IMR-90 (cell line): Measurements from ENCODE around the gene SMC1A. TPM values are rescaled to one million over a fixed set of nuclear protein-coding genes. Genes with fewer than 3 reads are reported as not detected.

ENCODE experiments used
- ATAC-seq: fragments of 200-7000 bp; cut with Tn5 transposase; 2 replicates; pipeline ENCODE4 v1.9.1; 2020; ENCODE audit warnings: low read depth, mild to moderate bottlenecking, moderate library complexity
- BruUV-seq: library from RNA; stranded (reverse); fragments of 400-500 nt; replicated peaks from 2 replicates; lab custom pipeline; 2021; lab: Mats Ljungman, UMichigan
- CTCF ChIA-PET: fragments of 300-600 bp; formaldehyde crosslinking; extraction: SDS; loops from one replicate; lab custom pipeline; 2021; ENCODE audit warnings: antibody characterized with exemption; lab: Yijun Ruan, JAX
- POLR2A ChIA-PET: fragments of 300-600 bp; sonication (Branson Sonifier 250); formaldehyde crosslinking; loops from one replicate; lab custom pipeline; 2022; ENCODE audit warnings: antibody characterized with exemption; ENCODE audit not compliant: unreplicated experiment; lab: Charles Lee
- DNase-seq: peaks from one replicate; pipeline ENCODE4 v3.0.0; 2013
- H2AFZ ChIP-seq: replicated peaks from 2 replicates; pipeline ENCODE3; 2013; ENCODE audit warnings: low read length, mild to moderate bottlenecking; ENCODE audit not compliant: poor library complexity
- H2AK5ac ChIP-seq: 2 replicates; pipeline ENCODE4 v1.6.1; 2013; ENCODE audit warnings: low read depth, low read length, inconsistent platforms
- H2AK9ac ChIP-seq: replicated peaks from 2 replicates; pipeline ENCODE3; 2013; ENCODE audit warnings: mild to moderate bottlenecking, low read depth, low read length, moderate library complexity; ENCODE audit not compliant: poor library complexity
- H2BK120ac ChIP-seq: 2 replicates; pipeline ENCODE4 v1.6.1; 2013; ENCODE audit warnings: low read depth, low read length, inconsistent platforms
- H2BK15ac ChIP-seq: 3 replicates; pipeline ENCODE4 v1.6.1; 2013; ENCODE audit warnings: low read depth, low read length, inconsistent platforms
- H2BK20ac ChIP-seq: 2 replicates; pipeline ENCODE4 v1.6.1; 2013; ENCODE audit warnings: low read depth, mild to moderate bottlenecking, inconsistent platforms, low read length, moderate library complexity
- H2BK5ac ChIP-seq: 2 replicates; pipeline ENCODE4 v1.6.1; 2013; ENCODE audit warnings: mild to moderate bottlenecking, low read depth, low read length, inconsistent platforms; ENCODE audit not compliant: poor library complexity, severe bottlenecking
- H3K14ac ChIP-seq: replicated peaks from 2 replicates; pipeline ENCODE4 v1.6.1; 2013; ENCODE audit warnings: low read depth, low read length, inconsistent platforms
- H3K18ac ChIP-seq: 2 replicates; pipeline ENCODE4 v1.6.1; 2013; ENCODE audit warnings: low read depth, low read length, control low read depth
- H3K23ac ChIP-seq: 2 replicates; pipeline ENCODE4 v1.6.1; 2013; ENCODE audit warnings: low read depth, low read length, inconsistent platforms
- H3K27ac ChIP-seq: 2 replicates; pipeline ENCODE4 v1.5.1; 2013; ENCODE audit warnings: mild to moderate bottlenecking, control low read depth, low read length; ENCODE audit not compliant: insufficient read depth
- H3K27me3 ChIP-seq: 2 replicates; pipeline ENCODE4 v1.6.1; 2013; ENCODE audit warnings: low read length; ENCODE audit not compliant: control insufficient read depth, insufficient read depth
- H3K36me3 ChIP-seq: 2 replicates; pipeline ENCODE4 v1.6.1; 2013; ENCODE audit warnings: low read length, mixed read lengths; ENCODE audit not compliant: control insufficient read depth, insufficient read depth
- H3K4ac ChIP-seq: 2 replicates; pipeline ENCODE4 v1.6.1; 2013; ENCODE audit warnings: low read depth, low read length, inconsistent platforms
- H3K4me1 ChIP-seq: 2 replicates; pipeline ENCODE4 v1.6.1; 2013; ENCODE audit warnings: low read length, mixed read lengths; ENCODE audit not compliant: control insufficient read depth, insufficient read depth
- H3K4me2 ChIP-seq: 2 replicates; pipeline ENCODE4 v1.6.1; 2013; ENCODE audit warnings: low read depth, mild to moderate bottlenecking, control low read depth, low read length, moderate library complexity
- H3K4me3 ChIP-seq: 2 replicates; pipeline ENCODE4 v1.5.1; 2013; ENCODE audit warnings: low read depth, mild to moderate bottlenecking, control low read depth, low read length, moderate library complexity; ENCODE audit not compliant: insufficient read depth
- H3K56ac ChIP-seq: 2 replicates; pipeline ENCODE4 v1.6.1; 2013; ENCODE audit warnings: low read length, inconsistent platforms; ENCODE audit not compliant: insufficient read depth; ENCODE audit errors: extremely low read depth
- H3K79me1 ChIP-seq, 2 experiments: 2 replicates each; pipeline ENCODE4 v1.6.1; 2013; ENCODE audit warnings: low read length in 2 of 2, inconsistent platforms in 1 of 2, low read depth in 1 of 2
- H3K9ac ChIP-seq: 2 replicates; pipeline ENCODE4 v1.6.1; 2013; ENCODE audit warnings: low read depth, low read length, control low read depth
- H3K9me1 ChIP-seq: 2 replicates; pipeline ENCODE4 v1.6.1; 2013; ENCODE audit warnings: low read length, inconsistent platforms; ENCODE audit not compliant: insufficient read depth
- H3K9me3 ChIP-seq: 2 replicates; pipeline ENCODE4 v1.6.1; 2013; ENCODE audit warnings: low read length; ENCODE audit not compliant: control insufficient read depth, insufficient read depth
- H4K20me1 ChIP-seq: 2 replicates; pipeline ENCODE4 v1.6.1; 2013; ENCODE audit warnings: low read length, inconsistent platforms; ENCODE audit not compliant: insufficient read depth
- H4K5ac ChIP-seq: 2 replicates; pipeline ENCODE4 v1.6.1; 2013; ENCODE audit warnings: mild to moderate bottlenecking, low read depth, low read length, control low read depth
- H4K8ac ChIP-seq, 2 experiments: 2 replicates each; pipeline ENCODE4 v1.6.1; 2013; ENCODE audit warnings: low read depth in 2 of 2, low read length in 2 of 2, control low read depth in 1 of 2, inconsistent platforms in 1 of 2
- H4K91ac ChIP-seq: 2 replicates; pipeline ENCODE4 v1.6.1; 2013; ENCODE audit warnings: low read depth, low read length, inconsistent platforms; ENCODE audit not compliant: insufficient read depth
- CEBPB ChIP-seq: IDR thresholded peaks from 2 replicates; pipeline ENCODE4 v1.6.1; 2012; ENCODE audit warnings: low read depth, low read length, improper control_type of control experiment
- CHD1 ChIP-seq: IDR thresholded peaks from 2 replicates; pipeline ENCODE4 v1.6.1; 2012; ENCODE audit warnings: low read depth, low read length, improper control_type of control experiment
- MAFK ChIP-seq: IDR thresholded peaks from 2 replicates; pipeline ENCODE4 v1.6.1; 2012; ENCODE audit warnings: low read depth, low read length, improper control_type of control experiment
- MXI1 ChIP-seq: IDR thresholded peaks from 2 replicates; pipeline ENCODE4 v1.6.1; 2012; ENCODE audit warnings: low read depth, mild to moderate bottlenecking, low read length, moderate library complexity, borderline replicate concordance
- NFE2L2 ChIP-seq: fragments of 150-350 bp; IDR thresholded peaks from 2 replicates; pipeline ENCODE4 v1.6.1; 2016; ENCODE audit warnings: low read depth, mild to moderate bottlenecking, low read length
- RCOR1 ChIP-seq: IDR thresholded peaks from 2 replicates; pipeline ENCODE4 v1.6.1; 2012; ENCODE audit warnings: mild to moderate bottlenecking, low read length, improper control_type of control experiment; ENCODE audit not compliant: insufficient replicate concordance
- SMC3 ChIP-seq: fragments of 150-350 bp; IDR thresholded peaks from 2 replicates; pipeline ENCODE4 v1.6.1; 2016; ENCODE audit warnings: low read depth, mild to moderate bottlenecking, antibody characterized with exemption, low read length, moderate library complexity
- WGBS, 2 experiments: methylation state at CpG; one replicate each; pipeline versions ENCODE4 v1.1.5 to v1.1.7; 2013; ENCODE audit warnings: missing lambda C conversion rate in 2 of 2; ENCODE audit not compliant: insufficient read length in 1 of 2; ENCODE audit errors: extremely low coverage in 2 of 2; 5-methylcytosine and 5-hydroxymethylcytosine counted together
- dilution Hi-C: fragments of 300-500 bp; cut with HindIII; formaldehyde crosslinking; loops from one replicate; pipeline ENCODE4 v1.14.3; 2018; ENCODE audit warnings: low sequenced_read_pairs; ENCODE audit not compliant: unreplicated experiment
- in situ Hi-C: fragments of 300-500 bp; cut with MboI; formaldehyde crosslinking; loops from 3 replicates; pipeline ENCODE4 v1.14.3; 2019; ENCODE audit warnings: low sequenced_read_pairs, inconsistent platforms, mixed read lengths
- intact Hi-C: fragments of 100-400 bp; cut with micrococcal nuclease; formaldehyde crosslinking; loops from 2 replicates; pipeline ENCODE4 v1.10.0; 2022
- polyA plus RNA-seq, 3 experiments: library from polyadenylated mRNA; depleted of rRNA; stranded (reverse); fragments of >200 nt; gene quantifications; 2 replicates each; pipeline ENCODE4 v1.2.3, GENCODE V29; 2012; ENCODE audit warnings: low replicate concordance in 1 of 3
- total RNA-seq: library from RNA; depleted of rRNA; stranded (reverse); fragments of >200 nt; gene quantifications from 2 replicates; pipeline ENCODE4 v1.2.3, GENCODE V29; 2012
- TF ChIP-seq, protein P1 (sequence below): fragments of 150-350 bp; IDR thresholded peaks from 2 replicates; pipeline ENCODE4 v1.6.1; 2016; ENCODE audit warnings: low read depth, mild to moderate bottlenecking, low read length, moderate library complexity, borderline replicate concordance
- TF ChIP-seq, protein P2 (sequence below): fragments of 150-350 bp; IDR thresholded peaks from 2 replicates; pipeline ENCODE4 v1.6.1; 2017; ENCODE audit warnings: mild to moderate bottlenecking, antibody characterized with exemption, low read length, low read depth
- TF ChIP-seq, protein P3 (sequence below): conservative IDR thresholded peaks from 2 replicates; pipeline ENCODE4 v1.5.1; 2012; ENCODE audit warnings: mild to moderate bottlenecking, low read depth, low read length, improper control_type of control experiment

SMC1A gene
- total and polyA plus RNA-seq, 2 of the 4 experiments (the other 2 are of a cell fraction) = 35.8 to 41.0 TPM

DNA sequence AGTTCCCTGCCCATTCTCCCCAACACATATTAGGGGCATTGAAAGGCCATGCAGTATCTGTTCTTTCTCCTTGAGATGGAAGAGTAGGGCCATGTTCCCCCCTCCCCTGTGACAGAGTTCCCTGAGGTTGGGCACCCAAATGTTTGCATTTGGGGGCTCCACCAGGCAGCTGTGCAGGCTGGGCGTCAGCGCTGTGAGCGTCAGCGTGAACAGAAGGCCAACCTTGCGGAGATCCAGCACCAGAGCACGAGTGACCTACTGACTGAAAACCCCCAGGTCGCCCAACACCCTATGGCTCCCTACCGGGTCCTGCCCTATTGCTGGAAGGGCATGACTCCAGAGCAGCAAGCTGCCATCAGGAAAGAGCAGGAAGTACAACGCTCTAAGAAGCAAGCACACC lies 7.8 kb upstream of the SMC1A start (continued):
- TF ChIP-seq, protein P1, sequence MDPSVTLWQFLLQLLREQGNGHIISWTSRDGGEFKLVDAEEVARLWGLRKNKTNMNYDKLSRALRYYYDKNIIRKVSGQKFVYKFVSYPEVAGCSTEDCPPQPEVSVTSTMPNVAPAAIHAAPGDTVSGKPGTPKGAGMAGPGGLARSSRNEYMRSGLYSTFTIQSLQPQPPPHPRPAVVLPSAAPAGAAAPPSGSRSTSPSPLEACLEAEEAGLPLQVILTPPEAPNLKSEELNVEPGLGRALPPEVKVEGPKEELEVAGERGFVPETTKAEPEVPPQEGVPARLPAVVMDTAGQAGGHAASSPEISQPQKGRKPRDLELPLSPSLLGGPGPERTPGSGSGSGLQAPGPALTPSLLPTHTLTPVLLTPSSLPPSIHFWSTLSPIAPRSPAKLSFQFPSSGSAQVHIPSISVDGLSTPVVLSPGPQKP = no peak
- TF ChIP-seq, protein P2, sequence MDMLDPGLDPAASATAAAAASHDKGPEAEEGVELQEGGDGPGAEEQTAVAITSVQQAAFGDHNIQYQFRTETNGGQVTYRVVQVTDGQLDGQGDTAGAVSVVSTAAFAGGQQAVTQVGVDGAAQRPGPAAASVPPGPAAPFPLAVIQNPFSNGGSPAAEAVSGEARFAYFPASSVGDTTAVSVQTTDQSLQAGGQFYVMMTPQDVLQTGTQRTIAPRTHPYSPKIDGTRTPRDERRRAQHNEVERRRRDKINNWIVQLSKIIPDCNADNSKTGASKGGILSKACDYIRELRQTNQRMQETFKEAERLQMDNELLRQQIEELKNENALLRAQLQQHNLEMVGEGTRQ = no peak
- no peak for TF ChIP-seq SMC3

DNA sequence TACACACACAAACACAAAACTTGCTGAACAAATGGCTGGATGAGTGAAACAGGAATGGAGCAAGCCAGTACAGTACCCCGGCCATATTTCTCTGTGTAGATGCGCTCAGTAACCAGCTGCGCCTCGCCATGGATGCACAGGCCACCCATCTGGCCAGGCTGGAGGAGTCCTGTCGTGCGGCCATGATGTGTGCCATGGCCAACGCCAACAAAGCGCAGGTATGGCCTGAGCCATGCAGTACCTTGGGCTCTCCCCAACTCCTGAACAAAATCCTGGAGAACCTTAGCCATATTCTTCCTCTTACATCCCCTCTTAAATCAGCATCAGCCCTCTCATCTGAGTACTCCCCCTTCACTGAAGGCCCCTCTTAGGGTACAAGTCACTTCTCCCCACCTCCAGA lies 7.3 kb upstream of the SMC1A start:
- Histone ChIP-seq H3K23ac (no peak overlapping the region), H2AK9ac (no peak overlapping the region), H3K14ac (no peak overlapping the region), H3K27ac (no peak overlapping the region), H4K20me1 (no peaks in the 10 kb centered on the region), H3K9ac (no peak overlapping the region), H2BK120ac (no peak overlapping the region), H3K4me3 (no peak overlapping the region), H4K91ac (no peak overlapping the region), H3K4me2 (no peak overlapping the region), H3K79me1 (peaks cover 0 to 10% of the 10 kb centered on the region in 2 experiments; a peak in 3 of 4 replicates), H2BK20ac (no peak overlapping the region), H2BK5ac (no peak overlapping the region), H4K8ac (no peak overlapping the region), H2AK5ac (no peak overlapping the region), H3K36me3 (peaks cover 13% of the 10 kb centered on the region; the same call in 1 of the 2 replicates), H3K56ac (no peak overlapping the region), H3K4me1 (no peaks in the 10 kb centered on the region), H3K27me3 (peaks cover 13% of the 10 kb centered on the region), H2AFZ (no peak overlapping the region), H2BK15ac (no peak overlapping the region), H3K9me1 (peaks cover 4% of the 10 kb centered on the region; the same call in 1 of the 2 replicates), H3K18ac (no peak overlapping the region), H4K5ac (no peak overlapping the region), H3K9me3 (no peaks in the 10 kb centered on the region), H3K4ac (no peak overlapping the region)
- ATAC-seq (no peak), DNase-seq (no peak)
- dilution Hi-C loops (no loop called here), in situ Hi-C loops (loop anchor here (5.0 kb wide), 1 partner anchor 117 kb away; no protein-coding TSS in a partner anchor), intact Hi-C loops (no loop called here)
- TF ChIP-seq RCOR1 (no peak), CEBPB (no peak), MAFK (no peak), NFE2L2 (no peak), MXI1 (no peak), CHD1 (no peak)
- TF ChIP-seq, protein P3, sequence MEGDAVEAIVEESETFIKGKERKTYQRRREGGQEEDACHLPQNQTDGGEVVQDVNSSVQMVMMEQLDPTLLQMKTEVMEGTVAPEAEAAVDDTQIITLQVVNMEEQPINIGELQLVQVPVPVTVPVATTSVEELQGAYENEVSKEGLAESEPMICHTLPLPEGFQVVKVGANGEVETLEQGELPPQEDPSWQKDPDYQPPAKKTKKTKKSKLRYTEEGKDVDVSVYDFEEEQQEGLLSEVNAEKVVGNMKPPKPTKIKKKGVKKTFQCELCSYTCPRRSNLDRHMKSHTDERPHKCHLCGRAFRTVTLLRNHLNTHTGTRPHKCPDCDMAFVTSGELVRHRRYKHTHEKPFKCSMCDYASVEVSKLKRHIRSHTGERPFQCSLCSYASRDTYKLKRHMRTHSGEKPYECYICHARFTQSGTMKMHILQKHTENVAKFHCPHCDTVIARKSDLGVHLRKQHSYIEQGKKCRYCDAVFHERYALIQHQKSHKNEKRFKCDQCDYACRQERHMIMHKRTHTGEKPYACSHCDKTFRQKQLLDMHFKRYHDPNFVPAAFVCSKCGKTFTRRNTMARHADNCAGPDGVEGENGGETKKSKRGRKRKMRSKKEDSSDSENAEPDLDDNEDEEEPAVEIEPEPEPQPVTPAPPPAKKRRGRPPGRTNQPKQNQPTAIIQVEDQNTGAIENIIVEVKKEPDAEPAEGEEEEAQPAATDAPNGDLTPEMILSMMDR = no peak
- ChIA-PET POLR2A (no interaction called here), CTCF (no interaction called here)
- WGBS, 2 experiments = 84% methylated on average over 6 of the region's 8 CpGs; no CpG with 5 or more reads in 1 of the 2 experiments
- no TSS peak for BruUV-seq
